ENCODE results near the gene CD300LB.

The CD300LB gene

GRCh38 chr17:74485841-74486240 is 45.4 kb downstream of the CD300LB start:
- peak; percentile 1 for DNase-seq (ENCODE audit: low spot score)
- no peak for TF ChIP-seq CTCF (IDR thresholded peaks at IDR 0.05; ENCODE audit: extremely low read depth, insufficient read depth, missing control alignments)
- in situ Hi-C loops (cut with MboI; ENCODE audit: low pct_unique_long_range_greater_than_20kb, low sequenced_read_pairs, unreplicated experiment), result no loop called here

GRCh38 chr17:74485022-74485743 is 46.1 kb downstream of the CD300LB start:
- peak; percentile 2 for DNase-seq (ENCODE audit: low spot score)
- TF ChIP-seq CTCF (IDR thresholded peaks at IDR 0.05; ENCODE audit: extremely low read depth, insufficient read depth, missing control alignments), result no peak
- in situ Hi-C loops (cut with MboI; ENCODE audit: low pct_unique_long_range_greater_than_20kb, low sequenced_read_pairs, unreplicated experiment), result no loop called here

- no peak for TF ChIP-seq CTCF (IDR thresholded peaks at IDR 0.05; ENCODE audit: extremely low read depth, insufficient read depth, missing control alignments)
- DNase-seq (ENCODE audit: low spot score), result peak; percentile 4
- in situ Hi-C loops (cut with MboI; ENCODE audit: low pct_unique_long_range_greater_than_20kb, low sequenced_read_pairs, unreplicated experiment), result no loop called here
These were observed 47.2 kb downstream of the CD300LB start for GRCh38 chr17:74484066-74484465.

DNA sequence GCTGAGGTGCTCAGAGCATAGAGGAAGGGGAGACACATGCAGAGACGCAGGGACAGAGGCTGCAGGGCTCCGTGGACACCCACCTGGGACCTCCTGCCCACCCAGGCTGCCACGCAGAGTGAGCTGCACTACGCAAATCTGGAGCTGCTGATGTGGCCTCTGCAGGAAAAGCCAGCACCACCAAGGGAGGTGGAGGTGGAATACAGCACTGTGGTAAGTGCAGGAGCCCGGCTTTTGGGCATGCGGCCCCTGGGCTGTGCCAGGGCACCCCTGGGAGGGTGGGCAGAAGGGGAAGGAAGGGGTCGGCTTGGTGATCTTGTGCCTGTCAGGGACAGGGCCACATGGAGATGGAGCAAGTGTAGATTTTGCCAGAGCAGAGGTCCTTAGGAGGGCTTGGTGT is 49.7 kb downstream of the CD300LB start:
- TF ChIP-seq CTCF (IDR thresholded peaks at IDR 0.05; ENCODE audit: extremely low read depth, insufficient read depth, missing control alignments), result no peak
- in situ Hi-C loops (cut with MboI; ENCODE audit: low pct_unique_long_range_greater_than_20kb, low sequenced_read_pairs, unreplicated experiment), result no loop called here
- DNase-seq (ENCODE audit: low spot score), result no peak

DNA sequence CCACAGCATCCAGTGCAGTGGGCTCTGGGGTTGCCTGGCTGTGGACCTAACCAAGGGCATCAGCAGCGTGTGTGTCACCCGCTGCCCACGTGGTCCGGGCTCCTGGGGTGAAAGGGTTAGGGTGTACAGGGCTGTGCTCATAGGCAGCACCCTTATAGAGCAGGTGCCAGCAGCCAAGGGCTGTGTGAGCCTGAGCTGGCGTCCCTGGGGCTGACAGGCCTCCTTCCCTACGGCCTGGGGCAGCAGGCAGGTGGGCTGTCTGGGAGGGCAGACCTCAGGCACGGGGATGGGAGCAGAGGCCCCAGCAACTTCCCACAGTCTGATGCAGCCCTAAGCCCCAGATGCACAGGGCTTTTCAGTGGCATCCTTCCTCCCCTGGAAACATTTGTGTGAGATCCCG is 51.0 kb downstream of the CD300LB start:
- no peak for DNase-seq (ENCODE audit: low spot score)
- in situ Hi-C loops (cut with MboI; ENCODE audit: low pct_unique_long_range_greater_than_20kb, low sequenced_read_pairs, unreplicated experiment), result no loop called here
- no peak for TF ChIP-seq CTCF (IDR thresholded peaks at IDR 0.05; ENCODE audit: extremely low read depth, insufficient read depth, missing control alignments)

DNA sequence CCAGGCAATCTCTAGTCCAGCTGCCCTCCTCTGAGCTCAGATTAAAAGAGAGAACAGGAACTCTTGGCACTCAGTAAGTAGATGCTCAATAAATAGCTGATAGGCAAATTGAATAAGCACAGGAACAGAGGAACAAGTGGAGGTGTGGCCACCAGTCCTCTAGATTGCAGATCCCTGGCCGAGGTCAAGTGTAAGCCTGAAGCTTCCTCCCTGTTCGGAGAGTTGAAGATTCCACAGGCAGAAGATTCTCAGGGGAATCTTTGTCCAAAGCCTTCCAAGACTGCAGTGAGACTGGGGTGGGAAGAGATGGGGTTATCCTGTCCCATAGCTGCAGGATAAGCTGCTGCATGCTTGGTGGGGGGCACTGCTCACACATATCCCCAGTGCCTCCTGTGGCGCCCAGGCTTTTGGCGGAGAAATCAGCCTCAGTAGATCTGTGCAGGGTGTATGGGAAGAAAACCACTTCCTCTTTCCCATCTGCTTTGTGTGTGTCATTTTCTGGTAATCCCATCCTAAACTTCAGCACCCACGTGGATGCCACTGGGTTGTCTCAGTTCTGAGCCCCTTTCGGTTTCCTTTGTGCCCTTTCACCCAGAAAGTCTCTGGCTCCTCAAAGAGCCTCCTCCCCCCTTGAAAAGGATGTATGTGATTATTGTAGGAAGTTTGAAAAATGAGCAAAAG is 52.7 kb downstream of the CD300LB start:
- in situ Hi-C loops (cut with MboI; ENCODE audit: low pct_unique_long_range_greater_than_20kb, low sequenced_read_pairs, unreplicated experiment), result no loop called here
- no peak for TF ChIP-seq CTCF (IDR thresholded peaks at IDR 0.05; ENCODE audit: extremely low read depth, insufficient read depth, missing control alignments)
- no peak for DNase-seq (ENCODE audit: low spot score)
